DOHH2 (cell line): ENCODE data around the gene ROBO1.

Source experiments
- H3F3A ChIP-seq: fragments of 200-600 bp; sonication (generic), shearing (Covaris generic); 2 replicates; pipeline ENCODE4 v1.6.0; 2016; ENCODE audit warnings: antibody characterized with exemption, mild to moderate bottlenecking; ENCODE audit not compliant: control insufficient read depth, insufficient read depth
- H3K27ac ChIP-seq: fragments of 200-600 bp; sonication (generic); 2 replicates; pipeline ENCODE4 v1.5.1; 2014; ENCODE audit warnings: low read depth, mild to moderate bottlenecking, low read length, moderate library complexity
- H3K27me3 ChIP-seq: fragments of 200-600 bp; sonication (generic); 2 replicates; pipeline ENCODE4 v1.6.1; 2014; ENCODE audit warnings: mild to moderate bottlenecking, low read length, mixed read lengths; ENCODE audit not compliant: control insufficient read depth
- H3K36me3 ChIP-seq: fragments of 200-600 bp; sonication (generic); 2 replicates; pipeline ENCODE4 v1.6.1; 2014; ENCODE audit warnings: mild to moderate bottlenecking, low read length, moderate library complexity, mixed read lengths; ENCODE audit not compliant: control insufficient read depth
- H3K4me1 ChIP-seq: fragments of 200-600 bp; sonication (generic); 2 replicates; pipeline ENCODE4 v1.6.1; 2014; ENCODE audit warnings: mild to moderate bottlenecking, low read length, mixed read lengths; ENCODE audit not compliant: control insufficient read depth
- H3K4me2 ChIP-seq: fragments of 200-600 bp; sonication (generic); 2 replicates; pipeline ENCODE4 v1.6.0; 2014; ENCODE audit warnings: mild to moderate bottlenecking, low read length, moderate library complexity
- H3K4me3 ChIP-seq: fragments of 200-600 bp; sonication (generic); 2 replicates; pipeline ENCODE4 v1.5.1; 2014; ENCODE audit warnings: mild to moderate bottlenecking, low read length, mixed read lengths
- H3K79me2 ChIP-seq: fragments of 200-600 bp; sonication (generic); 2 replicates; pipeline ENCODE4 v1.6.1; 2014; ENCODE audit warnings: mild to moderate bottlenecking, low read length, mixed read lengths; ENCODE audit not compliant: control insufficient read depth
- H3K9me2 ChIP-seq: fragments of 200-600 bp; sonication (generic); replicated peaks from 2 replicates; pipeline ENCODE4 v1.6.1; 2014; ENCODE audit warnings: mild to moderate bottlenecking, low read length, mixed read lengths; ENCODE audit not compliant: control insufficient read depth
- H3K9me3 ChIP-seq: fragments of 200-600 bp; sonication (generic); 2 replicates; pipeline ENCODE4 v1.6.1; 2014; ENCODE audit warnings: antibody characterized with exemption, low read length, mixed read lengths; ENCODE audit not compliant: control insufficient read depth, insufficient read depth
- H4K20me1 ChIP-seq: fragments of 200-600 bp; sonication (generic); 2 replicates; pipeline ENCODE4 v1.6.0; 2014; ENCODE audit warnings: low read depth, mild to moderate bottlenecking, antibody characterized with exemption, low read length, moderate library complexity; ENCODE audit not compliant: control insufficient read depth, insufficient read depth
- EZH2phosphoT487 ChIP-seq: fragments of 200-600 bp; sonication (generic); IDR thresholded peaks from 2 replicates; pipeline ENCODE4 v1.6.1; 2017; ENCODE audit warnings: borderline replicate concordance, mild to moderate bottlenecking, antibody characterized with exemption, low read length, moderate library complexity, mixed read lengths
- TF ChIP-seq, protein P1 (sequence below): fragments of 200-600 bp; sonication (generic); IDR thresholded peaks from one replicate; pipeline ENCODE4 v1.5.1; 2014; ENCODE audit warnings: antibody characterized with exemption, mild to moderate bottlenecking, low read depth, low read length; ENCODE audit not compliant: poor library complexity, severe bottlenecking

Gene ROBO1

DNA sequence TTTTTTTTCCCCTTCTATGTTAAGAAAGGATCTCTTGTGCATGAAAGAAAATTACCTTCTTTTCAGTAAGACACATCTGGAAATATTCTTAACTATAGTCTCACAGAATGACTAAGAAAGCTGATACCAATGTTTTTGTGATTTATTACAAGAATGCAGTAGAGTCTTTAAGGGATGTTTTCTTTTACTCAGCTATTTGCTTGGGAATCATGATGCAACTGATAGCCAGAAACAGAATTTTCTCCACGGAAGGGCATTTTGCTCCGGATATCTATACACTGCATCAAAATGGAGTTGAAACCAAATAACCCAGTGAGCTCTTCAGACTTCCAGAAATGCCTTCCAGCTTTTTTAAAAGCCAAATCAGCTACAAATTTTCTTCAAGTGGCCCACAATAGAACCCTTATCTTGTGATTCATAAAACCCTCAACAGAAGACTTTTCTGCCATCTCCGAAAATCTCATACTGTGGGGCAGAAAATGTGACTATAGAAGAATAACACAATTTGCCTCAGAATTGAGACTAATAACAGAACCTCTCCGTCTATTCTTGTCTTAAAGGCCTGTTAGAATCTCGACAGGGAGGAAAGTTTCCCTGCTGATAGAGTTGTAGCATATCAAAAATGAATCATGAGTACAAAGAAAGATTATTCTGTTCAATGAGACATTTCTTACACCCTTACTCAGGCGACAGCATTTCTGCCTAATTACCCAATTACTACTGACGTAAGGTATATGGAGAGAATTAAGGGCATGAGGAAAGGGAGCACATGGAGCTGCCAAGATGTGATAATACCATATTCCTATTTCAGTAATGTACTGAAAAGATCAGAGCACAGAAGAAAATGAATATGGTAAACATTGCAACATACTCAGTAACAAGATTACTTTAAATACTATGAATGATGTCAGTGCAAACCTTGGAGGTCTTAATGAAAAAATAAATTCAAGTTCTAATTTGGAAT, 900.1 kb downstream of the ROBO1 start:
- no peaks in the 10 kb centered on the region for H3K36me3 ChIP-seq
- H3K79me2 ChIP-seq, result no peaks in the 10 kb centered on the region
- H3K9me2 ChIP-seq, result no peaks in the 10 kb centered on the region
- no peak overlapping the region for H3K4me2 ChIP-seq
- no peaks in the 10 kb centered on the region for H3K27me3 ChIP-seq
- no peaks in the 10 kb centered on the region for H3F3A ChIP-seq
- no peaks in the 10 kb centered on the region for H3K4me1 ChIP-seq
- no peaks in the 10 kb centered on the region for H3K9me3 ChIP-seq
- no peaks in the 10 kb centered on the region for H4K20me1 ChIP-seq
- no peak for TF ChIP-seq EZH2phosphoT487
- TF ChIP-seq, protein P1, sequence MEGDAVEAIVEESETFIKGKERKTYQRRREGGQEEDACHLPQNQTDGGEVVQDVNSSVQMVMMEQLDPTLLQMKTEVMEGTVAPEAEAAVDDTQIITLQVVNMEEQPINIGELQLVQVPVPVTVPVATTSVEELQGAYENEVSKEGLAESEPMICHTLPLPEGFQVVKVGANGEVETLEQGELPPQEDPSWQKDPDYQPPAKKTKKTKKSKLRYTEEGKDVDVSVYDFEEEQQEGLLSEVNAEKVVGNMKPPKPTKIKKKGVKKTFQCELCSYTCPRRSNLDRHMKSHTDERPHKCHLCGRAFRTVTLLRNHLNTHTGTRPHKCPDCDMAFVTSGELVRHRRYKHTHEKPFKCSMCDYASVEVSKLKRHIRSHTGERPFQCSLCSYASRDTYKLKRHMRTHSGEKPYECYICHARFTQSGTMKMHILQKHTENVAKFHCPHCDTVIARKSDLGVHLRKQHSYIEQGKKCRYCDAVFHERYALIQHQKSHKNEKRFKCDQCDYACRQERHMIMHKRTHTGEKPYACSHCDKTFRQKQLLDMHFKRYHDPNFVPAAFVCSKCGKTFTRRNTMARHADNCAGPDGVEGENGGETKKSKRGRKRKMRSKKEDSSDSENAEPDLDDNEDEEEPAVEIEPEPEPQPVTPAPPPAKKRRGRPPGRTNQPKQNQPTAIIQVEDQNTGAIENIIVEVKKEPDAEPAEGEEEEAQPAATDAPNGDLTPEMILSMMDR, result no peak
- no peak overlapping the region for H3K27ac ChIP-seq
- no peak overlapping the region for H3K4me3 ChIP-seq

DNA sequence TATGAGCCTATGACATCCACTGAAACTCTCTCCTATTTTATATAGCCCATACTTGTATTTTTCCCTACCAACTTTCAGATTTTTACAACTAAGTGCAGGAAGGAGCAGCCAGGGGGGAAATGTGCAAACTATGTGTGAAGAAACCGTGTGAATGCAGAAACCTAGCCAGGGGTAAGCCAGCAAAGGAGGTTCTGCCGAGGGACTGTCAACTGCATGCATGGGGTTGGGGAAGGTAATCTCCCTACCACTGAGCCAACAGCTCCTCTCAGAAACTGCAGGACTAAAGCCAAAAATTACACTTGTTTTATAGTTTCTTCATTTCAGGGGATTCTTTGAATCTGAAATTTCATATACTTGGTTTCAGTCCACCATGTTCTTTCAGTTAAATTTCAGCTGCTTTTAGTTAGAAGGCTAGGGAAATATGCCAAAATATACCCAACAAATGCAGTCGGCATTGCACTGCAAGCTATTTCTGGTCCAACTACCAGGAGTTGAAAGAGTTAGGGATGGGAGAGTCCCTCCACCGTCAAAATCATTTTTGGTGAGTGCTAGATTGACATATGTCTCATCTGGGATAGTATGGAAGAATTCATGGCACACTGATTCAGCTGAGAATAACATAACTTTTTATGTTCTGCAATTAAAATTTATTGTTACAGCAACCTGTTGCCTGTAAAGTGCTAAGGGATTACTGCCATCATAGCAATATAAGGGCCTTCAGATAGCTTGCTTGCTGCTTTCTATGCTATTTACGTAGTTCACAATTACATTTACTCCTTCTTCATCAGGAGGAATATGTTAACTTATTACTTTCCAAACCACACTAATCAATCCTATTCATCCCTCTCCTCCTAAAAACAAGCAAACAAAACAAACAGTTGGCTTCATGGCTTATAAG, 904.2 kb downstream of the ROBO1 start:
- Histone ChIP-seq H3K79me2 (no peaks in the 10 kb centered on the region), H3K4me2 (no peak overlapping the region), H3F3A (no peaks in the 10 kb centered on the region), H3K9me3 (no peaks in the 10 kb centered on the region; the same call in 1 of the 2 replicates), H3K4me1 (no peaks in the 10 kb centered on the region), H4K20me1 (no peaks in the 10 kb centered on the region), H3K27me3 (no peaks in the 10 kb centered on the region), H3K36me3 (no peaks in the 10 kb centered on the region), H3K27ac (no peak overlapping the region), H3K9me2 (no peaks in the 10 kb centered on the region), H3K4me3 (no peak overlapping the region)
- TF ChIP-seq EZH2phosphoT487, result no peak
- TF ChIP-seq, protein P1, result no peak

DNA sequence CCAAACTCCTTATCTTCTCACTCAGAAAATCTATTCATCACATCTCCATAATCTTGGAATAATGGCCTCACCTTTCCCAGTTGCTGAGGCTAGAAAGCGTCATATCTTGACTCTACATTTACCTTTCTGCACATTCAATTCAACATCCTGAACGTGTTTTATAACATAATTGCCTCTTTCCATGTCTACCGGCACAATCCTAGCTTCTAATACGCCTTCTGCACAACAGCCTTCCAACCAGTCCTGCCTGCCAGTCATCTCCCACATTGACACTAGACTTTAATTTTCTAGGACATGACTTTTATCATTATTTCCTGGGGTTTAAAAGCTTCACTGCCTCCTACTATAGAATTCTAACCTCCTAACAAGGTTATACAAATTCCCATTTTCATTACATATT, 906.6 kb downstream of the ROBO1 start:
- Histone ChIP-seq H3K9me2 (no peaks in the 10 kb centered on the region), H3K27me3 (no peaks in the 10 kb centered on the region), H3K9me3 (no peaks in the 10 kb centered on the region; the same call in 1 of the 2 replicates), H4K20me1 (no peaks in the 10 kb centered on the region), H3F3A (no peaks in the 10 kb centered on the region), H3K27ac (no peak overlapping the region), H3K36me3 (no peaks in the 10 kb centered on the region), H3K4me3 (no peak overlapping the region), H3K4me1 (no peaks in the 10 kb centered on the region), H3K4me2 (no peak overlapping the region), H3K79me2 (no peaks in the 10 kb centered on the region)
- no peak for TF ChIP-seq EZH2phosphoT487
- TF ChIP-seq, protein P1, result no peak
